DOHH2 (cell line): ENCODE data around the gene VSNL1.

ENCODE experiments used
- H3F3A ChIP-seq: fragments of 200-600 bp; sonication (generic), shearing (Covaris generic); 2 replicates; pipeline ENCODE4 v1.6.0; 2016; ENCODE audit warnings: antibody characterized with exemption, mild to moderate bottlenecking; ENCODE audit not compliant: control insufficient read depth, insufficient read depth
- H3K27ac ChIP-seq: fragments of 200-600 bp; sonication (generic); 2 replicates; pipeline ENCODE4 v1.5.1; 2014; ENCODE audit warnings: low read depth, mild to moderate bottlenecking, low read length, moderate library complexity
- H3K27me3 ChIP-seq: fragments of 200-600 bp; sonication (generic); 2 replicates; pipeline ENCODE4 v1.6.1; 2014; ENCODE audit warnings: mild to moderate bottlenecking, low read length, mixed read lengths; ENCODE audit not compliant: control insufficient read depth
- H3K36me3 ChIP-seq: fragments of 200-600 bp; sonication (generic); 2 replicates; pipeline ENCODE4 v1.6.1; 2014; ENCODE audit warnings: mild to moderate bottlenecking, low read length, moderate library complexity, mixed read lengths; ENCODE audit not compliant: control insufficient read depth
- H3K4me1 ChIP-seq: fragments of 200-600 bp; sonication (generic); 2 replicates; pipeline ENCODE4 v1.6.1; 2014; ENCODE audit warnings: mild to moderate bottlenecking, low read length, mixed read lengths; ENCODE audit not compliant: control insufficient read depth
- H3K4me2 ChIP-seq: fragments of 200-600 bp; sonication (generic); 2 replicates; pipeline ENCODE4 v1.6.0; 2014; ENCODE audit warnings: mild to moderate bottlenecking, low read length, moderate library complexity
- H3K4me3 ChIP-seq: fragments of 200-600 bp; sonication (generic); 2 replicates; pipeline ENCODE4 v1.5.1; 2014; ENCODE audit warnings: mild to moderate bottlenecking, low read length, mixed read lengths
- H3K79me2 ChIP-seq: fragments of 200-600 bp; sonication (generic); 2 replicates; pipeline ENCODE4 v1.6.1; 2014; ENCODE audit warnings: mild to moderate bottlenecking, low read length, mixed read lengths; ENCODE audit not compliant: control insufficient read depth
- H3K9me2 ChIP-seq: fragments of 200-600 bp; sonication (generic); replicated peaks from 2 replicates; pipeline ENCODE4 v1.6.1; 2014; ENCODE audit warnings: mild to moderate bottlenecking, low read length, mixed read lengths; ENCODE audit not compliant: control insufficient read depth
- H3K9me3 ChIP-seq: fragments of 200-600 bp; sonication (generic); 2 replicates; pipeline ENCODE4 v1.6.1; 2014; ENCODE audit warnings: antibody characterized with exemption, low read length, mixed read lengths; ENCODE audit not compliant: control insufficient read depth, insufficient read depth
- H4K20me1 ChIP-seq: fragments of 200-600 bp; sonication (generic); 2 replicates; pipeline ENCODE4 v1.6.0; 2014; ENCODE audit warnings: low read depth, mild to moderate bottlenecking, antibody characterized with exemption, low read length, moderate library complexity; ENCODE audit not compliant: control insufficient read depth, insufficient read depth
- EZH2phosphoT487 ChIP-seq: fragments of 200-600 bp; sonication (generic); IDR thresholded peaks from 2 replicates; pipeline ENCODE4 v1.6.1; 2017; ENCODE audit warnings: borderline replicate concordance, mild to moderate bottlenecking, antibody characterized with exemption, low read length, moderate library complexity, mixed read lengths
- TF ChIP-seq, protein P1 (sequence below): fragments of 200-600 bp; sonication (generic); IDR thresholded peaks from one replicate; pipeline ENCODE4 v1.5.1; 2014; ENCODE audit warnings: antibody characterized with exemption, mild to moderate bottlenecking, low read depth, low read length; ENCODE audit not compliant: poor library complexity, severe bottlenecking

VSNL1 gene

DNA sequence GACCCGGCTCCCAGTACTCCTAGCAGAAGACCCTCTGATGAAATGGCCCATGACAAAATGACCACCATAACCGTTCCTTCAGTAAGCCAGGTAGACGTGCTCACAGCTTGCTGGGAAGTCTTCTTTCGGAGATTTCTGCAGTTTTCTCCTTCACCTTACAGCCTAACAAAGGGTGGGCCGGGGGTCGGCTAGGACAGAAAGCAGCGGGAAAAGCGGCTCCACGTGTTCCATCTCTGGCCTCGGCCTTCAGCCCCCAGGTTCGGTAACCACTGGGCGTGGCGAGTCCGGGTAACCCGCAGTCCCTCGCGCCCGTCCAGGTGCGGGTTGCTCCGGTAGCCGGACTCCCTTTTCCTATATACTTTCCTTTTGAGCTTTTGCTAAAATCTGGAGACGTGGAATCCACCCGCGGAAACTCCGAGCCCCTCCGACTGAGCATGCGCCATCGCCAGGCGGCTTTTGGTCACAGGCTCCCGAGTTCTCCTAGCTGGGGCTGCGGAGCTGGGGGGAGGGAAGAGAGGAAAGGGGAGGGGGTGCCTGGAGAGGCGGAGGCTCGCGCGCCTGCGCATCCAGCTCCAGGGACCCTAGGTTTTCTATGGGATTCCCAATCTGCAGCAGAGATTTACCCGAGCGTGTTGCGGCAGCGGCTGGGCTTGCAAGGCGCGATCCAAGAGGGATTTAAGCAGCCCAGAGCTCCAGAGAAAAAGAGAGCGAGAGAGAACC, at the start of gene VSNL1:
Gene VSNL1 (plus strand): TSS at position 604 of the 720 bp plus-strand sequence. CDS start 51,379 bp downstream, outside the sequence.
- H3K79me2 ChIP-seq, result no peaks in the 10 kb centered on the region
- no peaks in the 10 kb centered on the region for H3F3A ChIP-seq
- no peaks in the 10 kb centered on the region for H3K4me1 ChIP-seq
- peaks cover 34% of the 10 kb centered on the region for H3K27me3 ChIP-seq
- no peaks in the 10 kb centered on the region for H4K20me1 ChIP-seq
- H3K4me3 ChIP-seq, result no peak within 1 kb of the TSS
- no peak within 1 kb of the TSS; the same call in 1 of the 2 replicates for H3K4me2 ChIP-seq
- TF ChIP-seq EZH2phosphoT487, result no peak
- TF ChIP-seq, protein P1, sequence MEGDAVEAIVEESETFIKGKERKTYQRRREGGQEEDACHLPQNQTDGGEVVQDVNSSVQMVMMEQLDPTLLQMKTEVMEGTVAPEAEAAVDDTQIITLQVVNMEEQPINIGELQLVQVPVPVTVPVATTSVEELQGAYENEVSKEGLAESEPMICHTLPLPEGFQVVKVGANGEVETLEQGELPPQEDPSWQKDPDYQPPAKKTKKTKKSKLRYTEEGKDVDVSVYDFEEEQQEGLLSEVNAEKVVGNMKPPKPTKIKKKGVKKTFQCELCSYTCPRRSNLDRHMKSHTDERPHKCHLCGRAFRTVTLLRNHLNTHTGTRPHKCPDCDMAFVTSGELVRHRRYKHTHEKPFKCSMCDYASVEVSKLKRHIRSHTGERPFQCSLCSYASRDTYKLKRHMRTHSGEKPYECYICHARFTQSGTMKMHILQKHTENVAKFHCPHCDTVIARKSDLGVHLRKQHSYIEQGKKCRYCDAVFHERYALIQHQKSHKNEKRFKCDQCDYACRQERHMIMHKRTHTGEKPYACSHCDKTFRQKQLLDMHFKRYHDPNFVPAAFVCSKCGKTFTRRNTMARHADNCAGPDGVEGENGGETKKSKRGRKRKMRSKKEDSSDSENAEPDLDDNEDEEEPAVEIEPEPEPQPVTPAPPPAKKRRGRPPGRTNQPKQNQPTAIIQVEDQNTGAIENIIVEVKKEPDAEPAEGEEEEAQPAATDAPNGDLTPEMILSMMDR, result no peak
- H3K9me2 ChIP-seq, result no peaks in the 10 kb centered on the region
- no peaks in the 10 kb centered on the region for H3K9me3 ChIP-seq
- no peak within 1 kb of the TSS for H3K27ac ChIP-seq
- no peaks in the 10 kb centered on the region for H3K36me3 ChIP-seq

DNA sequence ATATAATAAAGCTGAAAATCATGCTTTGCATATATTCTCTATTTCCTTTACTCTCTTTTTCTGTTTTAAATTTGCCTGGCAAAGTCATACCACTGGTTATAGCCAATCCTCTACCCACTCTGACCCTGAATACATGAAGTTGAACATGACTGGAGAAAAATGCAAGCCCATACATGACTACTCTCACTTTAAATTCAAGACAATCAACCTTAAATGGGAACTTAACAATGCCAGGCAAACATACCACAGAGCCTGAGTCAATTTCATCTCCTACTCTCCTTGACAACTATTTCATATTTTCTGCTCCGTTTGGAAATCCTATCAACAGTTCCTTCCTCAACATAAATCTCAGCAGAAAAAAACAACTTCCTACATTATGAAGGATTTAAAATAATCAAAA, 44.9 kb upstream of the VSNL1 start:
- H3K9me2 ChIP-seq, result no peaks in the 10 kb centered on the region
- H3K4me2 ChIP-seq, result no peak overlapping the region

DNA sequence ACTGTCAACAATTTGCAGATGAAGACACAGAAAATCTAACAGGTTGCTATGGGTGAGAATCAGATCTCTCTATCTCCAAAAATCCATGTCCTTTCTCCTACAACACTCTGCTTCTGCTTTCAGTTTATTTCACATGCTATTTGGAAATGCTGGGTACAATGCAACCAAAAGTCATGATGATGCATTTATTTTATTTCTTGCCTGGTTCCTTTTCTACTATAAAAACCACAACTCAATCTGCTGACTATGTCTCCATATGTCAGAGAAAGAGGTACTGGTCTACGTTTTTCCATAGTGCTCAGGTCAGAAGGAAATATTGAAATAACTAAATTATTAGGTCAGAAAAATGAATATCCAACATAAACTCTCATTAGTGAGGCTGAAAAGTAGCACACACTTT, 42.8 kb upstream of the VSNL1 start:
- no peaks in the 10 kb centered on the region for H3K9me2 ChIP-seq

More for the DNA sequence above, 44.9 kb upstream of the VSNL1 start:
- H3K27me3 ChIP-seq, result no peaks in the 10 kb centered on the region
- no peaks in the 10 kb centered on the region for H4K20me1 ChIP-seq
- no peaks in the 10 kb centered on the region for H3K79me2 ChIP-seq
- no peaks in the 10 kb centered on the region for H3K36me3 ChIP-seq
- H3K4me1 ChIP-seq, result peaks cover 1% of the 10 kb centered on the region
- no peak overlapping the region for H3K27ac ChIP-seq
- H3K9me3 ChIP-seq, result no peaks in the 10 kb centered on the region
- H3F3A ChIP-seq, result no peaks in the 10 kb centered on the region; the same call in 1 of the 2 replicates
- H3K4me3 ChIP-seq, result no peak overlapping the region
- no peak for TF ChIP-seq EZH2phosphoT487
- TF ChIP-seq, protein P1, result no peak

More for the DNA sequence above, 42.8 kb upstream of the VSNL1 start:
- H4K20me1 ChIP-seq, result no peaks in the 10 kb centered on the region
- no peaks in the 10 kb centered on the region for H3K79me2 ChIP-seq
- H3K4me3 ChIP-seq, result no peak overlapping the region
- no peaks in the 10 kb centered on the region for H3K36me3 ChIP-seq
- no peaks in the 10 kb centered on the region for H3K9me3 ChIP-seq
- no peaks in the 10 kb centered on the region for H3K27me3 ChIP-seq
- no peaks in the 10 kb centered on the region for H3K4me1 ChIP-seq
- H3K27ac ChIP-seq, result no peak overlapping the region
- TF ChIP-seq, protein P1, result no peak
- TF ChIP-seq EZH2phosphoT487, result no peak
- no peak overlapping the region for H3K4me2 ChIP-seq
- no peaks in the 10 kb centered on the region; the same call in 1 of the 2 replicates for H3F3A ChIP-seq
